ENCODE data around the gene KAT14. TPM values are rescaled to one million over a fixed set of nuclear protein-coding genes. Genes with fewer than 3 reads are reported as not detected.
A peak's percentile ranks its signal among the peaks of the same experiment; 100 is the strongest.
"Not testable (repeated sequence)": the region's sequence is repeated elsewhere in the genome, so short reads cannot be mapped to it uniquely, and the experiment has no call there.

The KAT14 gene
- total RNA-seq, 1 donor from 2014 or later: 1.7 TPM

DNA sequence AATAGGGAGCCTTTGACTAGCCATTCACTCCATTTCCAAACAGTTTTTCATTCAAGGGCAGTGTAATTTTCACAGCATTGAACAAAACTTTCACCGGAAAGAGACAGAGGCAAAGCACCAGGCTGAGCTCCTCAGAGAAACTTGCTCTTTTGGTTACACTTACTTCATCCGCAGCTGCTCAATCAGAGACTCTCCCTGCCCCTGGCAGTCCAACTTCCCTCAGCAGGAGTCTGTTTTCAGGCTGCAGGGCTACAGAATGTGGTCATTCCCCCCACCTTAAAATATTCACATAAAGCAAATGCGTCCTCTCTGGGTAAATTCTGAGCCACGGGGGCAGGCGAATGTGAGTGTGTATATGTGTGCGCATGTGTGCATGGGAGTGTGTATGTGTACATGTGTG is 80.6 kb downstream of the KAT14 start:
- intact Hi-C loops (cut with DNase I): no loop called here
- H3K9me3 ChIP-seq: no peaks in the 10 kb centered on the region

DNA sequence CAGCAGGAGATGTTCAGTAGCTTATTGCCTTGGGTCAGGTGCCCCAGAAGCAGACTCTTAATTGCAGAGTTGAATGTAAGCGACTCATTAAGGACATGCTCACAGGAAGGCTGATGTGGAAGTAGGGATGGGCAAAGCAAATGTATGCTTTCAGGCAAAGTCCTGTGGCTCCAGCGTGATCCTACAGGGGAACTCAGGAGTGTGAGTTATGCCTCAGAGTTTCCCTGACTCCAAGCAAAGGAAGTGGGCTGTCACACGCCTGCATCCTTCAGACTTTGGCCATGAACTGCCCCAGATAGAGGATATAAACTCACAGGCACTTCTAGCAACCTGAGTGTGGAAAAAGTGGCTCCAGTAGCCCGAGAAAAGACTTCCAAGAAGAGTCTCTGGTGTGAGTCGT is 85.7 kb downstream of the KAT14 start:
- no peak overlapping the region for H3K27ac ChIP-seq
- TF ChIP-seq, protein P1, sequence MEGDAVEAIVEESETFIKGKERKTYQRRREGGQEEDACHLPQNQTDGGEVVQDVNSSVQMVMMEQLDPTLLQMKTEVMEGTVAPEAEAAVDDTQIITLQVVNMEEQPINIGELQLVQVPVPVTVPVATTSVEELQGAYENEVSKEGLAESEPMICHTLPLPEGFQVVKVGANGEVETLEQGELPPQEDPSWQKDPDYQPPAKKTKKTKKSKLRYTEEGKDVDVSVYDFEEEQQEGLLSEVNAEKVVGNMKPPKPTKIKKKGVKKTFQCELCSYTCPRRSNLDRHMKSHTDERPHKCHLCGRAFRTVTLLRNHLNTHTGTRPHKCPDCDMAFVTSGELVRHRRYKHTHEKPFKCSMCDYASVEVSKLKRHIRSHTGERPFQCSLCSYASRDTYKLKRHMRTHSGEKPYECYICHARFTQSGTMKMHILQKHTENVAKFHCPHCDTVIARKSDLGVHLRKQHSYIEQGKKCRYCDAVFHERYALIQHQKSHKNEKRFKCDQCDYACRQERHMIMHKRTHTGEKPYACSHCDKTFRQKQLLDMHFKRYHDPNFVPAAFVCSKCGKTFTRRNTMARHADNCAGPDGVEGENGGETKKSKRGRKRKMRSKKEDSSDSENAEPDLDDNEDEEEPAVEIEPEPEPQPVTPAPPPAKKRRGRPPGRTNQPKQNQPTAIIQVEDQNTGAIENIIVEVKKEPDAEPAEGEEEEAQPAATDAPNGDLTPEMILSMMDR (IDR thresholded peaks at IDR 0.05): no peak
- H3K9me3 ChIP-seq: no peaks in the 10 kb centered on the region
- intact Hi-C loops (cut with DNase I): no loop called here
- H3K4me1 ChIP-seq: peaks cover 6 to 8% of the 10 kb centered on the region in 2 donors
- H3K36me3 ChIP-seq: no peaks in the 10 kb centered on the region
- DNase-seq (ENCODE audit: low spot score in 2 of 2): no peak
- H3K4me3 ChIP-seq: no peak overlapping the region
- H3K27me3 ChIP-seq: no peaks in the 10 kb centered on the region

More for the DNA sequence above, 80.6 kb downstream of the KAT14 start:
- no peak for DNase-seq (ENCODE audit: low spot score in 2 of 2)
- Histone ChIP-seq H3K27me3 (no peaks in the 10 kb centered on the region), H3K36me3 (no peaks in the 10 kb centered on the region), H3K27ac (no peak overlapping the region), H3K4me3 (no peak overlapping the region), H3K4me1 (no peaks in the 10 kb centered on the region)
- TF ChIP-seq, protein P1 (IDR thresholded peaks at IDR 0.05): no peak

DNA sequence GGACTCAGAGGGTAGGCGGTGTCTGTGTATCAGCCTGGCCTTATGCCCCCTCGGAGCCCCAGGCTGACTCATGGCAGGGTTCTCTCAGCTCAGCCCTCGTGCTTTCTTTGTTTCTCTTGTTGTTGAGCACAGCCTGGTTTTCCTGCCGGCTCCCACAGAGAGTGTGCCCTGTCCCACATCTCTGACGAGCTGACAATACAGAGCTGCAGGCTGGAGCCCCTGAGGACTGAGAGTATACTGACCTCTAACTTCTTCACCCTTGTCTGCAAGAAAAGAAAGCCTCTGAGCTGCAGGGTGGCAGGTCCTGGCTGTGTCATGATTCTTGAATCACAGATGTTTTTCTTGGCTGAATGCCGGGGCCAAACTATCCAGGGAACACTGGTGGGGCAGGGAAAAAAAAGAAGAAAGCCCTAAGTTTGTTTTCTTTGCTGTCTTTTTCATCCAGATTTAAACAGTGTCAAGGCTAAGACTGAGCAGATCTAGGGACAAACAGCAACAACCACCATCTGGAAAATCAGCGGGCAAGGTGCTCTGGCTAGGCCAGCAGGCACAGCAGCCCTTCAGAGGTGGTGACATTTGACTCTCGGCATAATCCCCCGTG is 87.4 kb downstream of the KAT14 start:
- no peaks in the 10 kb centered on the region for H3K9me3 ChIP-seq
- peak overlapping the region; percentile 7 to 9 for H3K4me3 ChIP-seq

DNA sequence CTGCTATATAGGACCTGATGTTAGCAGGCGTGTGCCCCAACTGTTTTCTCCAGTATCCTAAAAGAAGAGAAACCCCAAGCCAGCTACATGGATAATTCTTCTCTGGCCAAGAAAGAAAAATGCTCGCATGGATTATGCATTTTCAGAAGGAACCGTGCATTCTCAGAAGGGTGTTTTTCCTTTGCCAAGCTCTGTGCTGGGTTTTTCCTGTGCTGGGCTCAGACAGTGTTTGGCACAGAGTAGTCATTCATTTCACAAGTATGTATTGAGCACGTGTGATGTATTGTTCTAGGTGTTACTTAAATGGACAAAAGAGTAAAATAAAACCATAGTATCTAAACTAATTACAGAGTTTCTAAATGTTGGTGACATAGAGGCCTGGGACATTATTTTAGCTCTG is 88.0 kb downstream of the KAT14 start:
- Histone ChIP-seq H3K27me3 (no peaks in the 10 kb centered on the region), H3K4me3 (peak overlapping the region in 1 of 2 donors; percentile 7), H3K4me1 (peaks cover 6 to 8% of the 10 kb centered on the region in 2 donors), H3K27ac (peak overlapping the region; percentile 47 to 48), H3K9me3 (no peaks in the 10 kb centered on the region), H3K36me3 (no peaks in the 10 kb centered on the region)
- TF ChIP-seq, protein P1 (IDR thresholded peaks at IDR 0.05): no peak
- intact Hi-C loops (cut with DNase I): no loop called here
- no peak for DNase-seq (ENCODE audit: low spot score in 2 of 2)

More for the DNA sequence above, 87.4 kb downstream of the KAT14 start:
- no peaks in the 10 kb centered on the region for H3K27me3 ChIP-seq
- intact Hi-C loops (cut with DNase I): no loop called here
- H3K36me3 ChIP-seq: no peaks in the 10 kb centered on the region
- no peak for DNase-seq (ENCODE audit: low spot score in 2 of 2)
- TF ChIP-seq, protein P1 (IDR thresholded peaks at IDR 0.05): no peak
- peak overlapping the region; percentile 47 to 48 for H3K27ac ChIP-seq
- H3K4me1 ChIP-seq: peaks cover 6 to 8% of the 10 kb centered on the region in 2 donors

DNA sequence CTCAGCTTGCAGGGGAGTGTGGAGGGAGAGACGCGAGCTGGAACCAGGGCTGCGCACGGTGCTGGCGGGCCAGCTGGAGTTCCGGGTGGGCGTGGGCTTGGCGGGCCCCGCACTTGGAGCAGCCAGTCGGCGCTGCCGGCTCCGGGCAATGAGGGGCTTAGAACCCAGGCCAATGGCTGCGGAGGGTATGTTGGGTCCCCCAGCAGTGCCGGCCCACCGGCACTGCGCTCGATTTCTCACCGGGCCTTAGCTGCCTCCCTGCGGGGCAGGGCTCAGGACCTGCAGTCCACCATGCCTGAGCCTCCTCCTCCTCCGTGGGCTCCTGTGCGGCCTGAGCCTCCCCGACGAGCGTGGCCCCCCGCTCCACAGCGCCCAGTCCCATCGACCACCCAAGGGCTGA is 89.1 kb downstream of the KAT14 start:
- H3K27me3 ChIP-seq; H3K4me1 ChIP-seq; H3K27ac ChIP-seq; intact Hi-C loops (cut with DNase I); H3K4me3 ChIP-seq; H3K36me3 ChIP-seq; DNase-seq (ENCODE audit: low spot score in 2 of 2); H3K9me3 ChIP-seq: not testable (repeated sequence)

DNA sequence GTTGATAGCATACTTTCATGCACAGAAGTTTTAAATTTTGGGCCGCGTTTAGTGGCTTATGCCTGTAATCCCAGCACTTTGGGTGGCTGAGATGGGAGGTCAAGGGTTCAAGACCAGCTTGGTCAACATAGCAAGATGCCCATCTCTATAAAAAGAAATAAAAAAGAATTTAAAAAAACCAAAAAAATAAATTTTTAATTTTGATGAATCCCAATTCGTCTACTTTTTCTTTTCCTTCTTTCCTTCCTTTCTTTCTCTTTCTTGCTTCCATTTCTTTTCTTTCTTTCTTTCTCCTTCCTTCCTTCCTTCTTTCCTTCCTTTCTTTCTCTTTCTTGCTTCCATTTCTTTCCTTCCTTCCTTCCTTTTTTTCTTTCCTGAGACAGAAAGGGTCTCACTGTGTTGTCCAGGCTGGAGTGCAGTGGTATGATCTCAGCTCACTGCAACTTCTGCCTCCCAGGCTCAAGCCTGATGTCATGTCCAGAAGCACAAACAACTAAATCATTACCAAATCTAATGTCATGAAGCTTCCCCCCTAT is 95.8 kb downstream of the KAT14 start:
- Histone ChIP-seq H3K36me3 (no peaks in the 10 kb centered on the region), H3K9me3 (no peaks in the 10 kb centered on the region), H3K27me3 (no peaks in the 10 kb centered on the region), H3K27ac (no peak overlapping the region), H3K4me1 (no peaks in the 10 kb centered on the region), H3K4me3 (no peak overlapping the region)
- TF ChIP-seq, protein P1 (IDR thresholded peaks at IDR 0.05): no peak
- intact Hi-C loops (cut with DNase I): no loop called here
- DNase-seq (ENCODE audit: low spot score in 2 of 2): no peak

Other genes starting within 250 kb of the KAT14 start
- 32.7 TPM for gene SNX5, start 169.1 kb upstream of the KAT14 start, total RNA-seq
- 0.85 TPM for gene MGME1, start 168.8 kb upstream of the KAT14 start, total RNA-seq
- not detected for gene OVOL2, start 79.9 kb upstream of the KAT14 start, total RNA-seq
- gene PET117, start within 50 bp of the KAT14 start, total RNA-seq: 37.1 TPM
- gene ZNF133, start 150.7 kb downstream of the KAT14 start, total RNA-seq: 0.85 TPM

All from ascending aorta (tissue), 2 donors.